NCI-H2081 treated with DMSO at 0.1 percent for 48 hours (cell line): ENCODE measurements around the gene RNF149.

Experiments
- DNase-seq: peaks from one replicate; lab custom pipeline; 2025; lab: John Stamatoyannopoulos, UW

RNF149 gene

DNA sequence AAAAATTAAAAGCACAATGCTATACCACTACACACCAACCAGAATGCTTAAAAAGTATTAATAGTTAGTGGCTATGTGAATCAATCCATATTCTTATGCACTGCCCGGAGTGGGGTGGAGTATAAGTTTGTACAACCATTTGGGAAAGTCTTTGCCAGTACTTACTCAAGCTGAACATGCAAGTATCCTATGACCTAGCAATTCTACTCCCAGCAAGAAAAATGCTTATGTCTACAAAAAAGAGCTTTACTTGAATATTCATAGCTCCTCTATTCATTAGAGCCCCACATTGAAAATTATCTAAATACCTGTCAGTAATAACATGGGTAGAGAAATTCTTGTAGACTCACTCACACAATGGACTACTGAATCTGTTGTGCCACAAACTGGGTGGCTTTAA lies 77.3 kb downstream of the RNF149 start:
- DNase-seq, result no peak

DNA sequence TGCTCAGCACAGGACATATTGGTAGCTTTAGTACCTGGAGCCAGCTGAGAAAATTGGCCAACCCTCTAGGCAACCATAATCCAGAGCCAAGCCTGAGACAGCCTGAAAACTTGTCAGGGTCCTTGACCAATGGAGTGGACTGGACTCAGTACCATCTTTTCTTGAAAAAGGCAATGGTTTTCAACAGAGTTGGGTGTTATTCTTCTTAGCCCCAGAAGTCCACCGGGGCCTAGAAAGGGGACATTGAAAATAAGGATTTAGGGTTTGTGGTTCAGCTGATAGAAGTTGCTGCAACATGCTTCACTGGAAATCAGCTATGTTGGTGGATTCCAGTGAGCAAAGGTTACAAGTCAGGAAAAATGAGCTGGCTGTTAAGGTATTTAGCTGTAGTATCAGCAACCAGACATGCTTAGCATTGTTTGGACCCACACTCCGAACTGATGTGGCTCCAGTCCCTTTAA lies 77.9 kb downstream of the RNF149 start:
- DNase-seq, result no peak
